HL-60 (cell line): Measurements from ENCODE around the gene FGF12.

Experiments used
- GABPA ChIP-seq: IDR thresholded peaks from 2 replicates; pipeline ENCODE4 v1.6.1; 2012; ENCODE audit warnings: low read depth
- POLR2AphosphoS5 ChIP-seq: IDR thresholded peaks from 2 replicates; pipeline ENCODE4 v1.6.1; 2012; ENCODE audit warnings: low read depth
- SPI1 ChIP-seq: IDR thresholded peaks from 2 replicates; pipeline ENCODE4 v1.6.1; 2012; ENCODE audit warnings: low read depth, mild to moderate bottlenecking, borderline replicate concordance
- TF ChIP-seq, protein P1 (sequence below): IDR thresholded peaks from one replicate; pipeline ENCODE4 v1.5.1; 2011; ENCODE audit warnings: low read length, control low read depth, inconsistent platforms; ENCODE audit not compliant: insufficient read depth
- TF ChIP-seq, protein P2 (sequence below): IDR thresholded peaks from 2 replicates; pipeline ENCODE4 v1.6.1; 2012; ENCODE audit warnings: low read depth; ENCODE audit not compliant: insufficient replicate concordance

DNA sequence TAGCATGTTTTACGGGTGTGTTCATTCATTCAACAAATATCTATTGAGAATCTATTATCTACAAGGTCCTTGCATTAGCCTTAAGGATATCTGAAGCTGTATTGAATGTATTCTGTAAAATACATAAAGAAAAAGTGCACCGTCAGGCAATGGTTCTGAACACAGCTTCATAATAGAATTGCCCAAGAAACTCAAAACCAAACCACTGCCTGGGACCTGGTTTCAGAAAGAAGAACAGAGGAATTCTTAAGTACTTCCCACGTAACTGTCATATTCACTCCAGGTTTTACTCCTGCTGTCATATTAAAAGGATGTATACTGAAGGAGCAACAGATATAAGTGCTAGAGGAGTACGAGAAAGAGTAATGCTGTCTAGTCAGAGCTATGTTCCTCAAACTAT, 115.9 kb downstream of the FGF12 start:
- TF ChIP-seq, protein P1, sequence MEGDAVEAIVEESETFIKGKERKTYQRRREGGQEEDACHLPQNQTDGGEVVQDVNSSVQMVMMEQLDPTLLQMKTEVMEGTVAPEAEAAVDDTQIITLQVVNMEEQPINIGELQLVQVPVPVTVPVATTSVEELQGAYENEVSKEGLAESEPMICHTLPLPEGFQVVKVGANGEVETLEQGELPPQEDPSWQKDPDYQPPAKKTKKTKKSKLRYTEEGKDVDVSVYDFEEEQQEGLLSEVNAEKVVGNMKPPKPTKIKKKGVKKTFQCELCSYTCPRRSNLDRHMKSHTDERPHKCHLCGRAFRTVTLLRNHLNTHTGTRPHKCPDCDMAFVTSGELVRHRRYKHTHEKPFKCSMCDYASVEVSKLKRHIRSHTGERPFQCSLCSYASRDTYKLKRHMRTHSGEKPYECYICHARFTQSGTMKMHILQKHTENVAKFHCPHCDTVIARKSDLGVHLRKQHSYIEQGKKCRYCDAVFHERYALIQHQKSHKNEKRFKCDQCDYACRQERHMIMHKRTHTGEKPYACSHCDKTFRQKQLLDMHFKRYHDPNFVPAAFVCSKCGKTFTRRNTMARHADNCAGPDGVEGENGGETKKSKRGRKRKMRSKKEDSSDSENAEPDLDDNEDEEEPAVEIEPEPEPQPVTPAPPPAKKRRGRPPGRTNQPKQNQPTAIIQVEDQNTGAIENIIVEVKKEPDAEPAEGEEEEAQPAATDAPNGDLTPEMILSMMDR: no peak
- TF ChIP-seq, protein P2, sequence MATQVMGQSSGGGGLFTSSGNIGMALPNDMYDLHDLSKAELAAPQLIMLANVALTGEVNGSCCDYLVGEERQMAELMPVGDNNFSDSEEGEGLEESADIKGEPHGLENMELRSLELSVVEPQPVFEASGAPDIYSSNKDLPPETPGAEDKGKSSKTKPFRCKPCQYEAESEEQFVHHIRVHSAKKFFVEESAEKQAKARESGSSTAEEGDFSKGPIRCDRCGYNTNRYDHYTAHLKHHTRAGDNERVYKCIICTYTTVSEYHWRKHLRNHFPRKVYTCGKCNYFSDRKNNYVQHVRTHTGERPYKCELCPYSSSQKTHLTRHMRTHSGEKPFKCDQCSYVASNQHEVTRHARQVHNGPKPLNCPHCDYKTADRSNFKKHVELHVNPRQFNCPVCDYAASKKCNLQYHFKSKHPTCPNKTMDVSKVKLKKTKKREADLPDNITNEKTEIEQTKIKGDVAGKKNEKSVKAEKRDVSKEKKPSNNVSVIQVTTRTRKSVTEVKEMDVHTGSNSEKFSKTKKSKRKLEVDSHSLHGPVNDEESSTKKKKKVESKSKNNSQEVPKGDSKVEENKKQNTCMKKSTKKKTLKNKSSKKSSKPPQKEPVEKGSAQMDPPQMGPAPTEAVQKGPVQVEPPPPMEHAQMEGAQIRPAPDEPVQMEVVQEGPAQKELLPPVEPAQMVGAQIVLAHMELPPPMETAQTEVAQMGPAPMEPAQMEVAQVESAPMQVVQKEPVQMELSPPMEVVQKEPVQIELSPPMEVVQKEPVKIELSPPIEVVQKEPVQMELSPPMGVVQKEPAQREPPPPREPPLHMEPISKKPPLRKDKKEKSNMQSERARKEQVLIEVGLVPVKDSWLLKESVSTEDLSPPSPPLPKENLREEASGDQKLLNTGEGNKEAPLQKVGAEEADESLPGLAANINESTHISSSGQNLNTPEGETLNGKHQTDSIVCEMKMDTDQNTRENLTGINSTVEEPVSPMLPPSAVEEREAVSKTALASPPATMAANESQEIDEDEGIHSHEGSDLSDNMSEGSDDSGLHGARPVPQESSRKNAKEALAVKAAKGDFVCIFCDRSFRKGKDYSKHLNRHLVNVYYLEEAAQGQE: no peak
- no peak for TF ChIP-seq POLR2AphosphoS5
- no peak for TF ChIP-seq GABPA
- TF ChIP-seq SPI1: no peak
